HepG2 (cell line): ENCODE data around the gene RIMBP2. TPM values are rescaled to one million over a fixed set of nuclear protein-coding genes. Genes with fewer than 3 reads are reported as not detected.

Experiments used
- ATAC-seq: fragments of 200-7000 bp; cut with Tn5 transposase; 3 replicates; pipeline ENCODE4 v1.9.1; 2020; ENCODE audit warnings: mild to moderate bottlenecking, moderate library complexity
- BruUV-seq: library from RNA; stranded (reverse); fragments of 400-500 nt; replicated peaks from 2 replicates; lab custom pipeline; 2021; lab: Mats Ljungman, UMichigan
- CTCF ChIA-PET: fragments of 300-600 bp; formaldehyde crosslinking; extraction: SDS; loops from one replicate; lab custom pipeline; 2021; ENCODE audit warnings: low total read pairs, inconsistent platforms, low intra/inter-chr PET ratio; lab: Yijun Ruan, JAX
- POLR2A ChIA-PET: fragments of 350-600 bp; sonication (Branson Sonifier 250); formaldehyde crosslinking; loops from one replicate; lab custom pipeline; 2020; ENCODE audit warnings: antibody characterized with exemption, inconsistent platforms; lab: Yijun Ruan, JAX
- DNase-seq: peaks from one replicate; pipeline ENCODE4 v3.0.0-alpha.2; 2015; ENCODE audit warnings: low spot score
- FAIRE-seq: peaks from 3 replicates; lab custom pipeline; 2011; peaks lifted over from hg19 to GRCh38; lab: Jason Lieb, UNC
- H2AFZ ChIP-seq: one replicate; pipeline ENCODE4 v1.6.1; 2011; ENCODE audit warnings: low read length, inconsistent platforms
- H3K27ac ChIP-seq: fragments of 300-600 bp; 3 replicates; pipeline ENCODE4 v1.8.0; 2011; ENCODE audit warnings: mixed run types, mild to moderate bottlenecking, mixed read lengths, low read length, inconsistent platforms; ENCODE audit not compliant: insufficient read depth; ENCODE audit errors: extremely low read length
- H3K27me3 ChIP-seq, 2 experiments: fragments of 200-600 bp in 1 of 2; 2 replicates in 1 of 2; 3 replicates in 1 of 2; pipeline versions ENCODE4 v1.6.0 to v1.8.0; 2011; ENCODE audit warnings: low read length in 2 of 2, mild to moderate bottlenecking in 2 of 2, moderate library complexity in 2 of 2, inconsistent platforms in 1 of 2; ENCODE audit not compliant: insufficient read depth in 2 of 2, control insufficient read depth in 1 of 2
- H3K36me3 ChIP-seq, 2 experiments: fragments of 200-600 bp in 1 of 2; replicated peaks in 1 of 2; 2 replicates in 1 of 2; 3 replicates in 1 of 2; pipeline versions ENCODE4 v1.5.1 to v1.8.0; 2011; ENCODE audit warnings: low read length in 2 of 2, inconsistent platforms in 1 of 2; ENCODE audit not compliant: insufficient read depth in 2 of 2, control insufficient read depth in 1 of 2
- H3K4me1 ChIP-seq: 2 replicates; pipeline ENCODE4 v1.5.1; 2012; ENCODE audit warnings: low read length, inconsistent platforms; ENCODE audit not compliant: insufficient read depth
- H3K4me2 ChIP-seq: 2 replicates; pipeline ENCODE4 v1.6.0; 2011; ENCODE audit warnings: low read depth, low read length, inconsistent platforms
- H3K4me3 ChIP-seq, 3 experiments: fragments of 200-600 bp in 1 of 3; sonication (generic), shearing (Covaris generic) in 1 of 3; replicated peaks in 1 of 3; 2 replicates each; pipeline ENCODE4 v1.5.1; 2011 to 2016; ENCODE audit warnings: low read length in 3 of 3, inconsistent platforms in 2 of 3, low read depth in 2 of 3, mild to moderate bottlenecking in 2 of 3, control low read depth in 1 of 3, mixed read lengths in 1 of 3; ENCODE audit not compliant: insufficient read depth in 1 of 3
- H3K79me2 ChIP-seq: one replicate; pipeline ENCODE4 v1.6.1; 2011; ENCODE audit warnings: low read length, inconsistent platforms; ENCODE audit not compliant: insufficient read depth
- H3K9ac ChIP-seq: 2 replicates; pipeline ENCODE4 v1.6.0; 2011; ENCODE audit warnings: mild to moderate bottlenecking, low read depth, low read length, inconsistent platforms; ENCODE audit not compliant: insufficient read depth
- H3K9me3 ChIP-seq: 2 replicates; pipeline ENCODE4 v1.5.1; 2012; ENCODE audit warnings: mild to moderate bottlenecking, low read length
- H4K20me1 ChIP-seq: 2 replicates; pipeline ENCODE4 v1.6.0; 2011; ENCODE audit warnings: inconsistent platforms, mild to moderate bottlenecking, low read length, moderate library complexity; ENCODE audit not compliant: insufficient read depth
- ARID2 ChIP-seq: sonication (generic); formaldehyde crosslinking; IDR thresholded peaks from 2 replicates; pipeline ENCODE4 v1.8.1; 2022; ENCODE audit warnings: mild to moderate bottlenecking, missing genetic modification reagents, borderline replicate concordance
- ETV5 ChIP-seq: IDR thresholded peaks from 2 replicates; pipeline ENCODE4 v1.6.1; 2018; ENCODE audit warnings: missing biosample characterization, missing genetic modification reagents, inconsistent platforms, borderline replicate concordance
- JUND ChIP-seq: sonication (generic); formaldehyde crosslinking; IDR thresholded peaks from 2 replicates; pipeline ENCODE4 v1.8.0; 2022; ENCODE audit warnings: mild to moderate bottlenecking, missing genetic modification reagents
- SIN3B ChIP-seq: fragments of 150-350 bp; IDR thresholded peaks from 2 replicates; pipeline ENCODE4 v1.6.1; 2014; ENCODE audit warnings: low read length
- SRSF1 ChIP-seq: fragments of 200-400 bp; formaldehyde crosslinking; optimal IDR thresholded peaks from 2 replicates; pipeline ENCODE3; 2017; ENCODE audit warnings: mild to moderate bottlenecking, low read depth, low read length, moderate library complexity
- ZNF367 ChIP-seq: sonication (generic); formaldehyde crosslinking; IDR thresholded peaks from 2 replicates; pipeline ENCODE4 v1.4.0; 2020; ENCODE audit warnings: missing genetic modification reagents, borderline replicate concordance
- ZNF747 ChIP-seq: sonication (generic); formaldehyde crosslinking; IDR thresholded peaks from 2 replicates; pipeline ENCODE4 v1.8.1; 2023; ENCODE audit warnings: missing genetic modification reagents, mild to moderate bottlenecking, borderline replicate concordance
- ZNF878 ChIP-seq: sonication (generic); formaldehyde crosslinking; IDR thresholded peaks from 2 replicates; pipeline ENCODE4 v1.8.1; 2023; ENCODE audit warnings: mild to moderate bottlenecking, missing genetic modification reagents, moderate library complexity
- WGBS: methylation state at CpG from one replicate; pipeline ENCODE4 v1.1.6; 2017; ENCODE audit warnings: low lambda C conversion rate; 5-methylcytosine and 5-hydroxymethylcytosine counted together
- in situ Hi-C: cut with HindIII; loops from 2 replicates; pipeline ENCODE4 v1.10.0; 2017; ENCODE audit warnings: low pct_unique_long_range_greater_than_20kb; ENCODE audit not compliant: extremely low pct_ligation_motif_present
- intact Hi-C: fragments of 100-400 bp; cut with micrococcal nuclease; formaldehyde crosslinking; loops from one replicate; pipeline ENCODE4 v1.10.0; 2022; ENCODE audit not compliant: unreplicated experiment
- polyA plus RNA-seq, 8 experiments: library from polyadenylated mRNA; depleted of rRNA in 3 of 8; stranded (reverse) in 7 of 8; unstranded in 1 of 8; fragments of >200 nt; fragmentation: Illumina TruSeq in 4 of 8; extraction: Trizol in 4 of 8; gene quantifications; 2 replicates each; pipeline versions ENCODE4 v1.2.1 to v1.2.3, GENCODE V29; 2011 to 2016; ENCODE audit warnings: low read depth in 4 of 8, missing spikeins in 1 of 8, mixed read lengths in 1 of 8; ENCODE audit not compliant: insufficient read depth in 1 of 8
- total RNA-seq, 5 experiments: library from RNA; depleted of rRNA; stranded (reverse); fragments of >200 nt; fragmentation: Illumina TruSeq; extraction: Trizol; gene quantifications; 2 replicates each; pipeline ENCODE4 v1.2.3, GENCODE V29; 2016; ENCODE audit warnings: low read depth in 1 of 5
- TF ChIP-seq, protein P1 (sequence below): sonication (generic); formaldehyde crosslinking; IDR thresholded peaks from 2 replicates; pipeline ENCODE4 v1.8.1; 2022; ENCODE audit warnings: mild to moderate bottlenecking, missing genetic modification reagents
- TF ChIP-seq, protein P2 (sequence below): IDR thresholded peaks from 2 replicates; pipeline ENCODE4 v1.6.1; 2018; ENCODE audit warnings: missing genetic modification reagents, mild to moderate bottlenecking, missing compliant biosample characterization
- TF ChIP-seq, protein P3 (sequence below), 2 experiments: sonication (generic) in 1 of 2; formaldehyde crosslinking in 1 of 2; IDR thresholded peaks; 2 replicates each; pipeline versions ENCODE4 v1.4.0 to v1.6.1; 2016 to 2020; ENCODE audit warnings: borderline replicate concordance in 1 of 2, low read depth in 1 of 2, mild to moderate bottlenecking in 1 of 2, missing genetic modification reagents in 1 of 2

Gene RIMBP2
- total and polyA plus RNA-seq, 2 of the 13 experiments (the other 11 are each of a cell fraction or from before 2014, with no cell fraction given) = 0.03 TPM; not detected in 1

DNA sequence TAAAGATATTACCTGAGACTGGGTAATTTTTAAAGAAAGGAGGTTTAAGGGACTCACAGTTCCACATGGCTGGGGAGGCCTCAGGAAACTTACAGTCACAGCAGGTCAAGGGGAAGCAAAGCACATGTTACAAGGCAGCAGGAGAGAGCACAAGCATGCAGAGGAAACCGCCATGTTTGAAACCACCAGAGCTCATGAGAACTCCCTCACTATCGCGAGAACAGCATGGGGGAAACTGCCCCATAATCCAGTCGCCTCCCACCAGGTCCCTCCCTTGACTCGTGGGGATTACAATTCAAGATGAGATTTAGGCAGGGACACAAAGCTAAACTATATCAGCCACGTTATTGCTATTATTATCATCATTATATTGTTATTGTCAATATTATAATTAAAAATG lies 138.7 kb downstream of the RIMBP2 start (continued):
- no peak for TF ChIP-seq SRSF1
- TF ChIP-seq, protein P1, sequence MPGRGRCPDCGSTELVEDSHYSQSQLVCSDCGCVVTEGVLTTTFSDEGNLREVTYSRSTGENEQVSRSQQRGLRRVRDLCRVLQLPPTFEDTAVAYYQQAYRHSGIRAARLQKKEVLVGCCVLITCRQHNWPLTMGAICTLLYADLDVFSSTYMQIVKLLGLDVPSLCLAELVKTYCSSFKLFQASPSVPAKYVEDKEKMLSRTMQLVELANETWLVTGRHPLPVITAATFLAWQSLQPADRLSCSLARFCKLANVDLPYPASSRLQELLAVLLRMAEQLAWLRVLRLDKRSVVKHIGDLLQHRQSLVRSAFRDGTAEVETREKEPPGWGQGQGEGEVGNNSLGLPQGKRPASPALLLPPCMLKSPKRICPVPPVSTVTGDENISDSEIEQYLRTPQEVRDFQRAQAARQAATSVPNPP (CRISPR knock-in tag) = no peak
- no peak for TF ChIP-seq SIN3B

DNA sequence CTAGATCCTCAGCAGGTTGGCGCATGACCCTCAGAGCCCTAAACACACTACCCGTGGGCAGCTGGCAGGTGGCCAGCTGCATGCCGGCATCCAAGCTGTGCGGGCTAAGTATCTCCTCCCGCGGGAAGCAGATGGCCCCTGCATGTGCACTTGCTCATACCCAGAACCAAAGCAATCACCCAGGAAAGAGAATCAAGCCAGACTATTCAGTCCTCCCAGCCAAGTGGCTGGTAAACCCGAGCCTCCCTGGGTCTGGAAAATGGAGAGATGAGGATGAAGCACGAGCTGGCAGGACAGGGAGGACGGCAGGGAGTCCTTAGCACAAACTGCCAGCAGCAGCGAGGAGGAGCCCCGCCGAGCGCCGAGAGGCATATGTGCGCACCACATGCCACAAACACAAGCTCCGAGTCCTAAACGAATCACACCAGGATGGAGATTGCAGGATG lies 139.7 kb downstream of the RIMBP2 start:
- no TSS peak for BruUV-seq
- no peaks in the 10 kb centered on the region for H3K36me3 ChIP-seq
- H4K20me1 ChIP-seq = no peaks in the 10 kb centered on the region
- no peak overlapping the region for H3K4me3 ChIP-seq
- intact Hi-C loops = no loop called here
- no peak for DNase-seq
- CTCF ChIA-PET = no interaction called here
- H2AFZ ChIP-seq = no peak overlapping the region
- H3K27ac ChIP-seq = no peak overlapping the region
- TF ChIP-seq JUND (no peak), ARID2 (CRISPR knock-in tag) (no peak), ZNF747 (no peak), ETV5 (CRISPR knock-in tag) (no peak), ZNF367 (CRISPR knock-in tag) (no peak), ZNF878 (no peak)
- TF ChIP-seq, protein P2, sequence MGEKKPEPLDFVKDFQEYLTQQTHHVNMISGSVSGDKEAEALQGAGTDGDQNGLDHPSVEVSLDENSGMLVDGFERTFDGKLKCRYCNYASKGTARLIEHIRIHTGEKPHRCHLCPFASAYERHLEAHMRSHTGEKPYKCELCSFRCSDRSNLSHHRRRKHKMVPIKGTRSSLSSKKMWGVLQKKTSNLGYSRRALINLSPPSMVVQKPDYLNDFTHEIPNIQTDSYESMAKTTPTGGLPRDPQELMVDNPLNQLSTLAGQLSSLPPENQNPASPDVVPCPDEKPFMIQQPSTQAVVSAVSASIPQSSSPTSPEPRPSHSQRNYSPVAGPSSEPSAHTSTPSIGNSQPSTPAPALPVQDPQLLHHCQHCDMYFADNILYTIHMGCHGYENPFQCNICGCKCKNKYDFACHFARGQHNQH (CRISPR knock-in tag) = no peak
- TF ChIP-seq, protein P3, sequence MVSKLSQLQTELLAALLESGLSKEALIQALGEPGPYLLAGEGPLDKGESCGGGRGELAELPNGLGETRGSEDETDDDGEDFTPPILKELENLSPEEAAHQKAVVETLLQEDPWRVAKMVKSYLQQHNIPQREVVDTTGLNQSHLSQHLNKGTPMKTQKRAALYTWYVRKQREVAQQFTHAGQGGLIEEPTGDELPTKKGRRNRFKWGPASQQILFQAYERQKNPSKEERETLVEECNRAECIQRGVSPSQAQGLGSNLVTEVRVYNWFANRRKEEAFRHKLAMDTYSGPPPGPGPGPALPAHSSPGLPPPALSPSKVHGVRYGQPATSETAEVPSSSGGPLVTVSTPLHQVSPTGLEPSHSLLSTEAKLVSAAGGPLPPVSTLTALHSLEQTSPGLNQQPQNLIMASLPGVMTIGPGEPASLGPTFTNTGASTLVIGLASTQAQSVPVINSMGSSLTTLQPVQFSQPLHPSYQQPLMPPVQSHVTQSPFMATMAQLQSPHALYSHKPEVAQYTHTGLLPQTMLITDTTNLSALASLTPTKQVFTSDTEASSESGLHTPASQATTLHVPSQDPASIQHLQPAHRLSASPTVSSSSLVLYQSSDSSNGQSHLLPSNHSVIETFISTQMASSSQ (IDR thresholded peaks at IDR 0.05; ENCODE audit: low read depth) = no peak
- TF ChIP-seq, protein P3 (CRISPR knock-in tag; IDR thresholded peaks at IDR 0.05; ENCODE audit: borderline replicate concordance) = no peak
- TF ChIP-seq, protein P1 (CRISPR knock-in tag) = no peak
- TF ChIP-seq, all 625 proteins: peak for 0
- Histone ChIP-seq H3K9ac (no peak overlapping the region), H3K9me3 (no peaks in the 10 kb centered on the region), H3K4me2 (no peak overlapping the region), H3K4me1 (no peaks in the 10 kb centered on the region), H3K27me3 (peaks cover 5 to 31% of the 10 kb centered on the region in 2 experiments; a peak in 3 of 5 replicates), H3K79me2 (no peaks in the 10 kb centered on the region)
- 24% methylated on average over 17 of the region's 17 CpGs for WGBS
- in situ Hi-C loops = no loop called here
- POLR2A ChIA-PET = no interaction called here
- no peak for ATAC-seq
- FAIRE-seq = no peak
